Smooth muscle cell (in vitro differentiated cells): ENCODE measurements around the gene PLEKHJ1. TPM values are rescaled to one million over a fixed set of nuclear protein-coding genes. Genes with fewer than 3 reads are reported as not detected.

Experiments used
- DNase-seq: peaks from one replicate; lab custom pipeline; 2025; ENCODE audit not compliant: unreplicated experiment; lab: John Stamatoyannopoulos, UW
- H2AFZ ChIP-seq: fragments of 200-600 bp; sonication (generic); 2 replicates; pipeline ENCODE4 v1.6.0; 2016; ENCODE audit warnings: antibody characterized with exemption, low read depth, mild to moderate bottlenecking
- H3F3A ChIP-seq: fragments of 200-600 bp; sonication (generic); 2 replicates; pipeline ENCODE4 v1.6.0; 2017; ENCODE audit warnings: antibody characterized with exemption, low read depth
- H3K27ac ChIP-seq: fragments of 200-600 bp; sonication (generic); 2 replicates; pipeline ENCODE4 v1.5.1; 2016; ENCODE audit warnings: low read depth, mild to moderate bottlenecking
- H3K27me3 ChIP-seq: fragments of 200-600 bp; sonication (generic); 2 replicates; pipeline ENCODE4 v1.6.1; 2016; ENCODE audit warnings: low read depth, mild to moderate bottlenecking
- H3K36me3 ChIP-seq: fragments of 200-600 bp; sonication (generic); 2 replicates; pipeline ENCODE4 v1.5.1; 2016; ENCODE audit warnings: low read depth
- H3K4me1 ChIP-seq: fragments of 200-600 bp; sonication (generic); 2 replicates; pipeline ENCODE4 v1.5.1; 2016; ENCODE audit warnings: low read depth
- H3K4me2 ChIP-seq: fragments of 200-600 bp; sonication (generic); 2 replicates; pipeline ENCODE4 v1.6.0; 2016; ENCODE audit warnings: mild to moderate bottlenecking
- H3K4me3 ChIP-seq: fragments of 200-600 bp; sonication (generic); 2 replicates; pipeline ENCODE4 v1.5.1; 2016; ENCODE audit warnings: mild to moderate bottlenecking
- H3K79me2 ChIP-seq: fragments of 200-600 bp; sonication (generic); 2 replicates; pipeline ENCODE4 v1.6.0; 2016; ENCODE audit warnings: low read depth, mild to moderate bottlenecking
- H3K9ac ChIP-seq: fragments of 200-600 bp; sonication (generic); 2 replicates; pipeline ENCODE4 v1.6.0; 2016; ENCODE audit warnings: low read depth
- H3K9me3 ChIP-seq: fragments of 200-600 bp; sonication (generic); replicated peaks from 2 replicates; pipeline ENCODE4 v1.5.1; 2016; ENCODE audit warnings: low read depth
- H4K20me1 ChIP-seq: fragments of 200-600 bp; sonication (generic); 2 replicates; pipeline ENCODE4 v1.6.0; 2016; ENCODE audit warnings: low read depth
- CTCF ChIP-seq: fragments of 200-600 bp; sonication (generic); IDR thresholded peaks from 2 replicates; pipeline ENCODE4 v1.5.1; 2017; ENCODE audit warnings: borderline replicate concordance, mild to moderate bottlenecking, antibody characterized with exemption; ENCODE audit not compliant: insufficient read depth, poor library complexity, severe bottlenecking
- WGBS: methylation state at CpG from one replicate; pipeline ENCODE4 v1.1.7; 2016; ENCODE audit warnings: low lambda C conversion rate; 5-methylcytosine and 5-hydroxymethylcytosine counted together
- polyA plus RNA-seq: library from polyadenylated mRNA; unstranded; fragments of >200 nt; fragmentation: Nextera tagmentation; extraction: Ambion mirVana; gene quantifications from 2 replicates; pipeline ENCODE4 v1.2.1, GENCODE V29; 2016
- total RNA-seq: library from RNA; depleted of rRNA; stranded (reverse); fragments of >200 nt; gene quantifications from 2 replicates; pipeline ENCODE4 v1.2.3, GENCODE V29; 2014

The PLEKHJ1 gene
- total and polyA plus RNA-seq, 2 experiments from 2014 or later, result 38.6 to 76.5 TPM

GRCh38 chr19:2234996-2235380 is 1.1 kb downstream of the PLEKHJ1 start:
- TF ChIP-seq CTCF, result no peak
- WGBS, result 56% methylated on average over 6 of the region's 6 CpGs
- Histone ChIP-seq H3K9me3 (no peaks in the 10 kb centered on the region), H3K36me3 (no peaks in the 10 kb centered on the region), H2AFZ (no peak overlapping the region), H4K20me1 (peaks cover 51% of the 10 kb centered on the region), H3K4me3 (peak overlapping the region; percentile 98), H3K9ac (peak overlapping the region; percentile 87), H3F3A (peaks cover 11% of the 10 kb centered on the region), H3K27me3 (no peaks in the 10 kb centered on the region), H3K4me2 (peak overlapping the region; percentile 98), H3K4me1 (peaks cover 35% of the 10 kb centered on the region), H3K79me2 (peaks cover 63% of the 10 kb centered on the region), H3K27ac (peak overlapping the region; percentile 93)
- no peak for DNase-seq

GRCh38 chr19:2233601-2234280 is 2.4 kb downstream of the PLEKHJ1 start:
- DNase-seq, result no peak
- peaks cover 11% of the 10 kb centered on the region for H3F3A ChIP-seq
- no peaks in the 10 kb centered on the region for H3K36me3 ChIP-seq
- TF ChIP-seq CTCF, result no peak
- WGBS, result 97% methylated on average over 23 of the region's 25 CpGs
- no peak overlapping the region for H3K4me2 ChIP-seq
- no peak overlapping the region for H3K9ac ChIP-seq
- H3K27ac ChIP-seq, result no peak overlapping the region
- peaks cover 38% of the 10 kb centered on the region for H4K20me1 ChIP-seq
- H3K79me2 ChIP-seq, result peaks cover 50% of the 10 kb centered on the region
- peaks cover 22% of the 10 kb centered on the region for H3K4me1 ChIP-seq
- H3K27me3 ChIP-seq, result no peaks in the 10 kb centered on the region
- no peak overlapping the region for H2AFZ ChIP-seq
- no peaks in the 10 kb centered on the region for H3K9me3 ChIP-seq
- no peak overlapping the region for H3K4me3 ChIP-seq

- no peaks in the 10 kb centered on the region for H3K36me3 ChIP-seq
- H2AFZ ChIP-seq, result no peak overlapping the region
- H3K4me3 ChIP-seq, result no peak overlapping the region
- H3K79me2 ChIP-seq, result peaks cover 38% of the 10 kb centered on the region
- H4K20me1 ChIP-seq, result peaks cover 26% of the 10 kb centered on the region
- H3F3A ChIP-seq, result peaks cover 11% of the 10 kb centered on the region
- DNase-seq, result no peak
- H3K9me3 ChIP-seq, result no peaks in the 10 kb centered on the region
- no peak overlapping the region for H3K9ac ChIP-seq
- H3K4me1 ChIP-seq, result peaks cover 10% of the 10 kb centered on the region
- H3K27ac ChIP-seq, result no peak overlapping the region
- no peak for TF ChIP-seq CTCF
- 93% methylated on average over 29 of the region's 30 CpGs for WGBS
- H3K27me3 ChIP-seq, result no peaks in the 10 kb centered on the region
- no peak overlapping the region for H3K4me2 ChIP-seq
Observed at GRCh38 chr19:2232286-2233151, 3.6 kb downstream of the PLEKHJ1 start.
